GM12878 (cell line): ENCODE results near the gene SHD. TPM values are rescaled to one million over a fixed set of nuclear protein-coding genes. Genes with fewer than 3 reads are reported as not detected.
A peak's percentile ranks its signal among the peaks of the same experiment; 100 is the strongest.

Experiments used
- ATAC-seq: fragments of 200-7000 bp; cut with Tn5 transposase; 3 replicates; pipeline ENCODE4 v1.9.1; 2020; ENCODE audit warnings: mild to moderate bottlenecking, moderate library complexity
- BruUV-seq: library from RNA; stranded (reverse); fragments of 400-500 nt; replicated peaks from 2 replicates; lab custom pipeline; 2021; lab: Mats Ljungman, UMichigan
- CTCF ChIA-PET: fragments of 300-600 bp; sonication (Branson Sonifier 250); formaldehyde crosslinking; extraction: SDS; loops from one replicate; lab custom pipeline; 2021; ENCODE audit warnings: inconsistent platforms; lab: Yijun Ruan, JAX
- POLR2A ChIA-PET: fragments of 350-600 bp; formaldehyde crosslinking; extraction: SDS; loops from one replicate; lab custom pipeline; 2021; ENCODE audit warnings: inconsistent platforms; lab: Charles Lee
- RAD21 ChIA-PET: fragments of 300-600 bp; sonication (Branson Sonifier 250); formaldehyde crosslinking; loops from one replicate; lab custom pipeline; 2023; ENCODE audit warnings: antibody characterized with exemption; ENCODE audit not compliant: unreplicated experiment; lab: Charles Lee
- SMC1A ChIA-PET: fragments of 300-600 bp; sonication (Branson Sonifier 250); formaldehyde crosslinking; loops from one replicate; lab custom pipeline; 2023; ENCODE audit not compliant: unreplicated experiment, uncharacterized antibody; lab: Charles Lee
- DNase-seq: peaks from one replicate; pipeline ENCODE4 v3.0.0-alpha.2; 2011; ENCODE audit warnings: low read depth, low spot score
- FAIRE-seq: peaks from 3 replicates; lab custom pipeline; 2011; peaks lifted over from hg19 to GRCh38; lab: Jason Lieb, UNC
- H2AFZ ChIP-seq: 2 replicates; pipeline ENCODE4 v1.6.0; 2011; ENCODE audit warnings: low read depth, low read length, control low read depth; ENCODE audit not compliant: control insufficient read depth
- H3K27ac ChIP-seq: 2 replicates; pipeline ENCODE4 v1.5.1; 2011; ENCODE audit warnings: control low read depth; ENCODE audit not compliant: control insufficient read depth, insufficient read depth
- H3K27me3 ChIP-seq, 2 experiments: replicated peaks in 1 of 2; 2 replicates each; pipeline versions ENCODE4 v1.6.0 to v1.6.1; 2011; ENCODE audit warnings: low read length in 1 of 2; ENCODE audit not compliant: control insufficient read depth in 2 of 2, insufficient read depth in 2 of 2
- H3K36me3 ChIP-seq, 2 experiments: 2 replicates each; pipeline ENCODE4 v1.5.1; 2011; ENCODE audit warnings: low read length in 1 of 2; ENCODE audit not compliant: control insufficient read depth in 2 of 2, insufficient read depth in 2 of 2
- H3K4me1 ChIP-seq: 2 replicates; pipeline ENCODE4 v1.6.1; 2011; ENCODE audit warnings: mild to moderate bottlenecking, low read length, moderate library complexity, mixed read lengths; ENCODE audit not compliant: control insufficient read depth, insufficient read depth
- H3K4me2 ChIP-seq: 2 replicates; pipeline ENCODE4 v1.6.0; 2011; ENCODE audit warnings: control low read depth; ENCODE audit not compliant: control insufficient read depth, insufficient read depth
- H3K4me3 ChIP-seq: fragments of 200-600 bp; sonication (generic); 2 replicates; pipeline ENCODE4 v1.5.1; 2016
- H3K79me2 ChIP-seq: 2 replicates; pipeline ENCODE4 v1.6.0; 2011; ENCODE audit warnings: low read length; ENCODE audit not compliant: control insufficient read depth, insufficient read depth
- H3K9ac ChIP-seq: 2 replicates; pipeline ENCODE4 v1.8.0; 2011; ENCODE audit warnings: low read length, control low read depth, mixed read lengths; ENCODE audit not compliant: control insufficient read depth, insufficient read depth
- H3K9me3 ChIP-seq: replicated peaks from 3 replicates; pipeline ENCODE4 v1.5.1; 2011; ENCODE audit warnings: mild to moderate bottlenecking, low read length; ENCODE audit not compliant: control insufficient read depth, insufficient read depth
- H4K20me1 ChIP-seq: 2 replicates; pipeline ENCODE4 v1.6.0; 2011; ENCODE audit not compliant: control insufficient read depth, insufficient read depth
- BACH1 ChIP-seq: fragments of 450-650 bp; IDR thresholded peaks from 2 replicates; pipeline ENCODE4 v1.6.1; 2017; ENCODE audit warnings: mild to moderate bottlenecking, borderline replicate concordance
- BCL11A ChIP-seq: IDR thresholded peaks from 2 replicates; pipeline ENCODE4 v1.6.1; 2011; ENCODE audit warnings: low read depth, low read length
- CHD4 ChIP-seq: fragments of 200-600 bp; sonication (generic); IDR thresholded peaks from 2 replicates; pipeline ENCODE4 v1.6.1; 2016; ENCODE audit warnings: mild to moderate bottlenecking
- DPF2 ChIP-seq: fragments of 450-650 bp; IDR thresholded peaks from 2 replicates; pipeline ENCODE4 v1.6.1; 2017; ENCODE audit warnings: mild to moderate bottlenecking
- EED ChIP-seq: sonication (generic); IDR thresholded peaks from 2 replicates; pipeline ENCODE4 v1.6.1; 2016; ENCODE audit warnings: antibody characterized with exemption, low read depth
- EGR1 ChIP-seq, 2 experiments: IDR thresholded peaks; 1 replicate in 1 of 2; 2 replicates in 1 of 2; pipeline ENCODE4 v1.6.1; 2011 to 2012; ENCODE audit warnings: low read depth in 2 of 2, low read length in 2 of 2, borderline replicate concordance in 1 of 2, mild to moderate bottlenecking in 1 of 2, moderate library complexity in 1 of 2
- ESRRA ChIP-seq: IDR thresholded peaks from 2 replicates; pipeline ENCODE4 v1.6.1; 2012; ENCODE audit warnings: mild to moderate bottlenecking, low read length, improper control_type of control experiment
- HCFC1 ChIP-seq: fragments of 150-350 bp; IDR thresholded peaks from 2 replicates; pipeline ENCODE4 v1.6.1; 2014; ENCODE audit warnings: low read length
- IKZF1 ChIP-seq: fragments of 450-650 bp; conservative IDR thresholded peaks from 2 replicates; pipeline ENCODE4 v1.6.1; 2017; ENCODE audit warnings: antibody characterized with exemption, mild to moderate bottlenecking
- LARP7 ChIP-seq: fragments of 450-650 bp; IDR thresholded peaks from 2 replicates; pipeline ENCODE4 v1.6.1; 2017; ENCODE audit warnings: mild to moderate bottlenecking
- NR2C2 ChIP-seq: IDR thresholded peaks from 2 replicates; pipeline ENCODE4 v1.6.1; 2011; ENCODE audit warnings: borderline replicate concordance, low read depth; ENCODE audit not compliant: control insufficient read depth, insufficient read length
- RELA ChIP-seq: fragments of 450-650 bp; IDR thresholded peaks from 2 replicates; pipeline ENCODE4 v1.8.0; 2014; ENCODE audit warnings: borderline replicate concordance; ENCODE audit not compliant: partially characterized antibody
- YY1 ChIP-seq: IDR thresholded peaks from 2 replicates; pipeline ENCODE4 v1.6.1; 2011; ENCODE audit warnings: low read depth, mild to moderate bottlenecking, low read length
- ZBED1 ChIP-seq: IDR thresholded peaks from 2 replicates; pipeline ENCODE4 v1.6.1; 2016; ENCODE audit warnings: borderline replicate concordance
- WGBS: methylation state at CpG from one replicate; pipeline ENCODE4 v1.1.6; 2016; ENCODE audit warnings: low lambda C conversion rate; ENCODE audit not compliant: insufficient replicate concordance, insufficient coverage; ENCODE audit errors: missing lambda C conversion rate; 5-methylcytosine and 5-hydroxymethylcytosine counted together
- in situ Hi-C: fragments of 300-500 bp; cut with MboI; formaldehyde crosslinking; loops from 9 replicates; pipeline ENCODE4 v1.14.3; 2018; ENCODE audit warnings: mixed read lengths
- intact Hi-C: fragments of 100-400 bp; cut with micrococcal nuclease; formaldehyde crosslinking; loops from one replicate; pipeline ENCODE4 v1.14.2; 2022; ENCODE audit not compliant: unreplicated experiment
- polyA plus RNA-seq, 11 experiments: library from polyadenylated mRNA; depleted of rRNA in 4 of 11; unstranded in 6 of 11; stranded (reverse) in 5 of 11; fragments of >200 nt; fragmentation: Nextera tagmentation in 4 of 11; fragmentation: Illumina TruSeq in 1 of 11; extraction: Ambion mirVana in 4 of 11; extraction: Trizol in 1 of 11; gene quantifications; 1 replicate in 1 of 11; 2 replicates in 10 of 11; pipeline versions ENCODE4 v1.2.1 to v1.2.3, GENCODE V29; 2011 to 2016; ENCODE audit warnings: inconsistent platforms in 2 of 11, missing spikeins in 2 of 11, low read depth in 1 of 11
- total RNA-seq, 4 experiments: library from RNA; depleted of rRNA in 3 of 4; stranded (reverse); fragments of >200 nt in 3 of 4; fragmentation: Illumina TruSeq in 1 of 4; extraction: Trizol in 1 of 4; gene quantifications; 2 replicates each; pipeline versions ENCODE4 v1.2.1 to v1.2.3, GENCODE V29; 2013 to 2021
- TF ChIP-seq, protein P1 (sequence below): fragments of 450-650 bp; IDR thresholded peaks from 2 replicates; pipeline ENCODE4 v1.6.1; 2018; ENCODE audit warnings: borderline replicate concordance, mild to moderate bottlenecking; ENCODE audit not compliant: partially characterized antibody
- TF ChIP-seq, protein P2 (sequence below): fragments of 450-650 bp; IDR thresholded peaks from 2 replicates; pipeline ENCODE4 v1.6.1; 2014; ENCODE audit warnings: mild to moderate bottlenecking
- TF ChIP-seq, protein P3 (sequence below): fragments of 450-650 bp; IDR thresholded peaks from 2 replicates; pipeline ENCODE4 v1.6.1; 2017; ENCODE audit warnings: borderline replicate concordance
- TF ChIP-seq, protein P4 (sequence below): IDR thresholded peaks from 2 replicates; pipeline ENCODE4 v1.6.1; 2012; ENCODE audit warnings: low read length, inconsistent platforms
- TF ChIP-seq, protein P5 (sequence below): IDR thresholded peaks from 2 replicates; pipeline ENCODE4 v1.6.1; 2011; ENCODE audit warnings: low read depth, mild to moderate bottlenecking, low read length, moderate library complexity, borderline replicate concordance; ENCODE audit errors: extremely low read depth

Gene SHD
- total and polyA plus RNA-seq, 10 of the 15 experiments (the other 5 are each of a cell fraction or from before 2014, with no cell fraction given): 0.09 TPM; not detected in 9

DNA sequence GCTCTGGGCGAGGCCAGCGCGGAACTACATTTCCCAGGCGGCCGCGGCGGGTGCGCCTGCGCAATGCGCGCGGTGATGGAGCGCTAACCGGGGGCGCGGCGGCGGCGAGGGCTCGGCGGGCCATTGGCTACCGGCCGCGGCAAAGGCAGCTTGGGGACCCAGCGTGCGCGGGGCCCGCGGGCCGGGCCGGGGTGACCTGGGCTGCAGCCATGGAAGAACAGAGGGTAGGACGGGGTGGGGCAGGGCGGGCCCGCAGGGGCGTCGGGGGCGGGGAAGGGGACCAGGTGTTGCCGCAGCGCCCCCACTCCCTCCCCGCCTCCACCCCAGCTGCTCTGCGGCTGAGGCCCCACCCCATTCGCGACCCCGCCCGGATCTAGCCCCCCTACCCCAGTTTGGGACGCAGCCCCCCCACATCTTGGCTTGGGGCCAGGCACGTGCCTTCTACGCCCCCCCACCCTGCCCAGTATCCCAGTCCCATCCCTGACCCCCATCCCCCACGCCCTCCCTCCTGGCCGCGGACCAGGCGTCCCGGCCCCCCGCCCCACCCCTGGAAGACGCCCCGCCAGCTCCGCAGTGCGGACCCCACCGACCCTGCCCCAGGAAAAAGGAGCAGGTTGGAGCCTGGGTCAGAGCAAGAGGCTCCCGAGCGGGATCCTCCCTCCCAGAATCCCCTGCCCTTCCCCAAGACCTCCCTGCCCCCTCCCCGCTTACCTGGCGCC lies 25.6 kb downstream of the SHD start, which contains the start of gene FSD1:
Gene FSD1 (plus strand): TSS at position 61 of the 719 bp plus-strand sequence. CDS start 149 bp downstream, at position 210.
- no peaks in the 10 kb centered on the region for H3K27me3 ChIP-seq
- BruUV-seq: no TSS peak
- ChIA-PET CTCF (no interaction called here), POLR2A (no interaction called here), SMC1A (no interaction called here), RAD21 (no interaction called here)
- intact Hi-C loops (no loop called here), in situ Hi-C loops (no loop called here)
- no peak within 1 kb of the TSS for H2AFZ ChIP-seq
- no peaks in the 10 kb centered on the region for H3K36me3 ChIP-seq
- no peaks in the 10 kb centered on the region for H3K9me3 ChIP-seq
- ATAC-seq (peak; percentile 98), FAIRE-seq (no peak), DNase-seq (no peak)
- no peaks in the 10 kb centered on the region for H3K4me1 ChIP-seq
- H3K79me2 ChIP-seq: no peaks in the 10 kb centered on the region
- 0 out of 2 replicates have a peak within 1 kb of the TSS, but pooled peaks have one; percentile 33 for H3K4me2 ChIP-seq
- H3K27ac ChIP-seq: no peak within 1 kb of the TSS
- H3K9ac ChIP-seq: no peak within 1 kb of the TSS
- H3K4me3 ChIP-seq: no peak within 1 kb of the TSS; the same call in 1 of the 2 replicates
- no peaks in the 10 kb centered on the region for H4K20me1 ChIP-seq
- WGBS: 2% methylated on average over 29 of the region's 63 CpGs
- TF ChIP-seq, protein P1, sequence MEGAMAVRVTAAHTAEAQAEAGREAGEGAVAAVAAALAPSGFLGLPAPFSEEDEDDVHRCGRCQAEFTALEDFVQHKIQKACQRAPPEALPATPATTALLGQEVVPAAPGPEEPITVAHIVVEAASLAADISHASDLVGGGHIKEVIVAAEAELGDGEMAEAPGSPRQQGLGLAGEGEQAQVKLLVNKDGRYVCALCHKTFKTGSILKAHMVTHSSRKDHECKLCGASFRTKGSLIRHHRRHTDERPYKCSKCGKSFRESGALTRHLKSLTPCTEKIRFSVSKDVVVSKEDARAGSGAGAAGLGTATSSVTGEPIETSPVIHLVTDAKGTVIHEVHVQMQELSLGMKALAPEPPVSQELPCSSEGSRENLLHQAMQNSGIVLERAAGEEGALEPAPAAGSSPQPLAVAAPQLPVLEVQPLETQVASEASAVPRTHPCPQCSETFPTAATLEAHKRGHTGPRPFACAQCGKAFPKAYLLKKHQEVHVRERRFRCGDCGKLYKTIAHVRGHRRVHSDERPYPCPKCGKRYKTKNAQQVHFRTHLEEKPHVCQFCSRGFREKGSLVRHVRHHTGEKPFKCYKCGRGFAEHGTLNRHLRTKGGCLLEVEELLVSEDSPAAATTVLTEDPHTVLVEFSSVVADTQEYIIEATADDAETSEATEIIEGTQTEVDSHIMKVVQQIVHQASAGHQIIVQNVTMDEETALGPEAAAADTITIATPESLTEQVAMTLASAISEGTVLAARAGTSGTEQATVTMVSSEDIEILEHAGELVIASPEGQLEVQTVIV: no peak
- TF ChIP-seq DPF2: no peak
- TF ChIP-seq, protein P2, sequence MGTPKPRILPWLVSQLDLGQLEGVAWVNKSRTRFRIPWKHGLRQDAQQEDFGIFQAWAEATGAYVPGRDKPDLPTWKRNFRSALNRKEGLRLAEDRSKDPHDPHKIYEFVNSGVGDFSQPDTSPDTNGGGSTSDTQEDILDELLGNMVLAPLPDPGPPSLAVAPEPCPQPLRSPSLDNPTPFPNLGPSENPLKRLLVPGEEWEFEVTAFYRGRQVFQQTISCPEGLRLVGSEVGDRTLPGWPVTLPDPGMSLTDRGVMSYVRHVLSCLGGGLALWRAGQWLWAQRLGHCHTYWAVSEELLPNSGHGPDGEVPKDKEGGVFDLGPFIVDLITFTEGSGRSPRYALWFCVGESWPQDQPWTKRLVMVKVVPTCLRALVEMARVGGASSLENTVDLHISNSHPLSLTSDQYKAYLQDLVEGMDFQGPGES: no peak
- TF ChIP-seq ZBED1: no peak
- TF ChIP-seq HCFC1: peak; percentile 90
- peak; percentile 81 for TF ChIP-seq YY1
- TF ChIP-seq, protein P3, sequence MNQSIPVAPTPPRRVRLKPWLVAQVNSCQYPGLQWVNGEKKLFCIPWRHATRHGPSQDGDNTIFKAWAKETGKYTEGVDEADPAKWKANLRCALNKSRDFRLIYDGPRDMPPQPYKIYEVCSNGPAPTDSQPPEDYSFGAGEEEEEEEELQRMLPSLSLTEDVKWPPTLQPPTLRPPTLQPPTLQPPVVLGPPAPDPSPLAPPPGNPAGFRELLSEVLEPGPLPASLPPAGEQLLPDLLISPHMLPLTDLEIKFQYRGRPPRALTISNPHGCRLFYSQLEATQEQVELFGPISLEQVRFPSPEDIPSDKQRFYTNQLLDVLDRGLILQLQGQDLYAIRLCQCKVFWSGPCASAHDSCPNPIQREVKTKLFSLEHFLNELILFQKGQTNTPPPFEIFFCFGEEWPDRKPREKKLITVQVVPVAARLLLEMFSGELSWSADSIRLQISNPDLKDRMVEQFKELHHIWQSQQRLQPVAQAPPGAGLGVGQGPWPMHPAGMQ: no peak
- no peak for TF ChIP-seq ESRRA
- no peak for TF ChIP-seq BCL11A
- TF ChIP-seq, protein P4, sequence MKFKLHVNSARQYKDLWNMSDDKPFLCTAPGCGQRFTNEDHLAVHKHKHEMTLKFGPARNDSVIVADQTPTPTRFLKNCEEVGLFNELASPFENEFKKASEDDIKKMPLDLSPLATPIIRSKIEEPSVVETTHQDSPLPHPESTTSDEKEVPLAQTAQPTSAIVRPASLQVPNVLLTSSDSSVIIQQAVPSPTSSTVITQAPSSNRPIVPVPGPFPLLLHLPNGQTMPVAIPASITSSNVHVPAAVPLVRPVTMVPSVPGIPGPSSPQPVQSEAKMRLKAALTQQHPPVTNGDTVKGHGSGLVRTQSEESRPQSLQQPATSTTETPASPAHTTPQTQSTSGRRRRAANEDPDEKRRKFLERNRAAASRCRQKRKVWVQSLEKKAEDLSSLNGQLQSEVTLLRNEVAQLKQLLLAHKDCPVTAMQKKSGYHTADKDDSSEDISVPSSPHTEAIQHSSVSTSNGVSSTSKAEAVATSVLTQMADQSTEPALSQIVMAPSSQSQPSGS: no peak
- TF ChIP-seq NR2C2: no peak
- peak in 1 of 2 experiments; percentile 9; a peak in 1 of 3 replicates for TF ChIP-seq EGR1 (IDR thresholded peaks at IDR 0.05; ENCODE audit: borderline replicate concordance in 1 of 2, low read depth in 2 of 2, low read length in 2 of 2)
- TF ChIP-seq LARP7: no peak
- TF ChIP-seq CHD4: no peak
- no peak for TF ChIP-seq EED
- TF ChIP-seq BACH1: no peak
- TF ChIP-seq IKZF1: peak; percentile 74
- TF ChIP-seq, protein P5, sequence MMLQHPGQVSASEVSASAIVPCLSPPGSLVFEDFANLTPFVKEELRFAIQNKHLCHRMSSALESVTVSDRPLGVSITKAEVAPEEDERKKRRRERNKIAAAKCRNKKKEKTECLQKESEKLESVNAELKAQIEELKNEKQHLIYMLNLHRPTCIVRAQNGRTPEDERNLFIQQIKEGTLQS: no peak
- no peak for TF ChIP-seq RELA
